Measurements from ENCODE around the gene RORC.

DNA sequence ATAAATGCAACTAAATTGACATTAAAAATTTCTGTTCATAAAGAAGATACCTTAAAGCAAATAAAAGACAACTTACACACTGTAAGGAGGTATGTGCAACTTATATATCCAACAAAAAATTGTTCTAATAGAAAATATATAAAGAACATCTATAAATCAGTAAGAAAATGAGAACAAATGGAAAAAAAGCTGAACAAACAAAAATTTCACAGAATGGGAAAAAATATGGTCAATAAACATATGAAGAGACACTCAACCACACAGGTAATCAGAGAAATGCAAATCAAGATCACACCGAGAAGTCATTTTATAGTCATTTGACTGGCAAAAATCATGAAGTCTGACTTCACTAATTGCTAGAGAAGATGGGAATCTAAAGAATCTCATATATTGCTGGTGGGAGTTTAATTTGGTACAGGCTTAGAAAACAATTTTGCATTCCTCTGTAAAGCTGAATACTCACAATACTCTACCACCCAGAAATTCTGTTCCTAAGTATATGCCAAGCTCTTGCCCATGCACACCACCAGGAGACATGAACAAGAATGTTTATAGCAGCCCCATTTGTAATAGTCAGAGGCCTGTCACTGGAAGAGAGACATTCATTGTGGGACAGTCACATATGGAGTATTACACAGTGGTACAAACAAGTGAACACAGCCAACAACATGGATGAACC lies 44.0 kb upstream of the RORC start:
- no peak for TF ChIP-seq POLR2A (IDR thresholded peaks at IDR 0.05)
- TF ChIP-seq, protein P1, sequence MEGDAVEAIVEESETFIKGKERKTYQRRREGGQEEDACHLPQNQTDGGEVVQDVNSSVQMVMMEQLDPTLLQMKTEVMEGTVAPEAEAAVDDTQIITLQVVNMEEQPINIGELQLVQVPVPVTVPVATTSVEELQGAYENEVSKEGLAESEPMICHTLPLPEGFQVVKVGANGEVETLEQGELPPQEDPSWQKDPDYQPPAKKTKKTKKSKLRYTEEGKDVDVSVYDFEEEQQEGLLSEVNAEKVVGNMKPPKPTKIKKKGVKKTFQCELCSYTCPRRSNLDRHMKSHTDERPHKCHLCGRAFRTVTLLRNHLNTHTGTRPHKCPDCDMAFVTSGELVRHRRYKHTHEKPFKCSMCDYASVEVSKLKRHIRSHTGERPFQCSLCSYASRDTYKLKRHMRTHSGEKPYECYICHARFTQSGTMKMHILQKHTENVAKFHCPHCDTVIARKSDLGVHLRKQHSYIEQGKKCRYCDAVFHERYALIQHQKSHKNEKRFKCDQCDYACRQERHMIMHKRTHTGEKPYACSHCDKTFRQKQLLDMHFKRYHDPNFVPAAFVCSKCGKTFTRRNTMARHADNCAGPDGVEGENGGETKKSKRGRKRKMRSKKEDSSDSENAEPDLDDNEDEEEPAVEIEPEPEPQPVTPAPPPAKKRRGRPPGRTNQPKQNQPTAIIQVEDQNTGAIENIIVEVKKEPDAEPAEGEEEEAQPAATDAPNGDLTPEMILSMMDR (IDR thresholded peaks at IDR 0.05): no peak
- no peak for TF ChIP-seq EP300 (IDR thresholded peaks at IDR 0.05)
- no peak for TF ChIP-seq POLR2AphosphoS5 (IDR thresholded peaks at IDR 0.05)

Measured in sigmoid colon (tissue), 4 donors.